ENCODE measurements around the gene KCNA2. TPM values are rescaled to one million over a fixed set of nuclear protein-coding genes. Genes with fewer than 3 reads are reported as not detected.

Gene KCNA2
- 14.1 TPM for total RNA-seq

DNA sequence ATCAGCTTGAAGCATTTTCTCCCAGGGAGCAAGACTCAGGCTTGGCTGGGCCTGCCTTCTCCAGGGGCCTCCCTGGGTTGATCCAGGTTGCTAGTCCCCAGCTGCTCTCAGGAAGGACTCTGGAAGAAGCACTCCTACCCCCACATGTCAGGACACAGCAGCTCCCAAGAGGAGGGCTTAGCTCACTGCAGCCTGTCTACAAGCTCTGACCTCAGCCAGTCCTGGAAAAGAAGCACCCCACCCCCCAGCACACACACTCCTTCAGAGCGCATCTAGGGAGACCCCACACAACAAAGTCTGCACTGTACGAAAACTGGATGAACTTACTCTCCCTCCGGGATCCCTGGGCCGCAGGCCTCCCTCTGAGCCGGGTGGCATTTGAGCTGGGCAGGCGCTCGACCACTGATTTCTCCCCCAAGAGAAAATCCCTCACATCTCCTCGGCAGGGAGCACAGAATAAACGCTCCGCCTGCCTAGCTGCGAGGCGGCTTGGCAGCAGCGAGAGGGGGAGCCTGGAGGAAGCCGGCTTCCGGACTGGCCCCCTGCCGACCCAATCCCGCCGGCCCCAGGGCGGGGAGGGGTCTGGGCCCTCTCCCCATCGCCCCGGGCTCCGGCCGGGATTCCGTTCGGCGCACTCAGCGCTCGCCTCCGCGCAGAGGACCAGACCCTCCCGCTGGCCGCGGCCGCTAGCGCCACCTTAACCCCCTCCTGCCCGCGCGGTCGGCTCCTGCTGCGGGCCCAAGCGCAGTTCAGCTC, at the start of gene KCNA2:
Gene KCNA2 (minus strand): TSS at position 458 of the 756 bp plus-strand sequence. CDS start 1,576 bp downstream, outside the sequence.

Other genes with a start within 250 kb of the KCNA2 start
- gene SLC16A4, start 215.3 kb downstream of the KCNA2 start, total RNA-seq = 5.8 TPM
- 56.3 TPM for gene LAMTOR5, start 198.7 kb downstream of the KCNA2 start, total RNA-seq
- not detected for gene PROK1, start 155.2 kb downstream of the KCNA2 start, total RNA-seq
- gene KCNA10, start 87.2 kb downstream of the KCNA2 start, total RNA-seq = not detected
- 28.8 TPM for gene KCNA3, start 68.6 kb upstream of the KCNA2 start, total RNA-seq